GM12875 (cell line): ENCODE data around the gene DPH5.

Source experiments
- H3K4me3 ChIP-seq: one replicate; pipeline ENCODE4 v1.5.1; 2011; ENCODE audit warnings: low read depth, low read length, control low read depth
- CTCF ChIP-seq: IDR thresholded peaks from 2 replicates; pipeline ENCODE4 v1.5.1; 2011; ENCODE audit warnings: low read depth, mild to moderate bottlenecking, control low read depth, inconsistent platforms, low read length, moderate library complexity, borderline replicate concordance; ENCODE audit not compliant: insufficient read depth

DPH5 gene

GRCh38 chr1:100995198-100995988 is 30.2 kb downstream of the DPH5 start:
- H3K4me3 ChIP-seq: no peak overlapping the region
- TF ChIP-seq CTCF: no peak

- TF ChIP-seq CTCF: no peak
- no peak overlapping the region for H3K4me3 ChIP-seq
Measured at GRCh38 chr1:100989306-100990077, 36.1 kb downstream of the DPH5 start.

- TF ChIP-seq CTCF: no peak
- H3K4me3 ChIP-seq: no peak overlapping the region
Measured at GRCh38 chr1:100988121-100988520, 37.5 kb downstream of the DPH5 start.

- no peak for TF ChIP-seq CTCF
- no peak overlapping the region for H3K4me3 ChIP-seq
Measured at GRCh38 chr1:100982793-100983192, 42.8 kb downstream of the DPH5 start.

DNA sequence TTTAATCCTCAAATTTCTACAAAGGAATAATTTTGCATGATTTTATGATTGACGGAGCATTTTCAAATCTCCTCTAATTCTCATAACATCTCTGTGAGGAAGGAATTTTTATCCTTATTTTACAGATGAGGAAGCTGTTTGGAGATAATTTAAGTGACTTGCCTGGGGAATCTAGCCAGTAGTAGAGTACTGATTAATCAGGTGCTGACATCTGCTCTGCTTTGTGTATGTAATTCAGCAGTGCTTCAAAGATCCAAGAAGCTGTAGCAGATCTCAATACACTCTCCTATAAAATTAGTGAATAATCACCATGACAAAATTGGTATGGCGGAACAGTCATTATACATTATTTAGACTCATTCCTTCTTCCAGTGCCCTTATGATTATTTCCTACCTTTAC is 46.0 kb downstream of the DPH5 start:
- TF ChIP-seq CTCF: no peak
- H3K4me3 ChIP-seq: no peak overlapping the region

DNA sequence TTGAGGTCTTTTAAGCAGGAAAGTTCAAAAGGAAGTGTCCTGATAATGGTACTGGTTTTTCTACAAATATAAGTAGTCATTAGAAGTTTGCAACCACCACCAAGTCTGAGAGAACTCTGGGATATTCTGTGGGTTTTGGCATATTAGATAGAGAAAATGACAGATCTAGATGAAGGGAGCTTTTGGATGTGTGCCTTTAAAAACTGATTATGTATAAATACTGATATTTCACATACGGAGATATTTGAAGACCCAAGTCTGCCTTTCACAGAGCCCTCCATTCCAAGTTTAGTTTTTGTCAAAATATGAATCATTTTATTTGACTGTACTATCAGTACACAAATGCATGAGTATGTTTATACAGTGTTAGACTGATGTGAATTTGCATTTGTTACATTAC is 48.6 kb downstream of the DPH5 start:
- TF ChIP-seq CTCF: no peak
- no peak overlapping the region for H3K4me3 ChIP-seq

GRCh38 chr1:100972185-100972584 is 53.4 kb downstream of the DPH5 start:
- H3K4me3 ChIP-seq: no peak overlapping the region
- no peak for TF ChIP-seq CTCF
